ENCODE data around the gene CARD10. TPM values are rescaled to one million over a fixed set of nuclear protein-coding genes. Genes with fewer than 3 reads are reported as not detected.
"Not testable (repeated sequence)": the region's sequence is repeated elsewhere in the genome, so short reads cannot be mapped to it uniquely, and the experiment has no call there.

CARD10 gene
- total RNA-seq, 1 donor from 2014 or later: not detected

GRCh38 chr22:37529652-37530345 is 10.6 kb upstream of the CARD10 start:
- Mint-ChIP-seq H3K4me3 (ENCODE audit: low read depth) (no peak overlapping the region), H3K27me3 (ENCODE audit: low read depth) (peaks cover 2% of the 10 kb centered on the region), H3K9me3 (no peaks in the 10 kb centered on the region), H3K36me3 (ENCODE audit: low read depth) (no peaks in the 10 kb centered on the region), H3K27ac (no peak overlapping the region), H3K4me1 (ENCODE audit: low read depth) (peaks cover 26% of the 10 kb centered on the region)
- intact Hi-C loops (cut with micrococcal nuclease): no loop called here
- no peak for DNase-seq (ENCODE audit: low spot score)

DNA sequence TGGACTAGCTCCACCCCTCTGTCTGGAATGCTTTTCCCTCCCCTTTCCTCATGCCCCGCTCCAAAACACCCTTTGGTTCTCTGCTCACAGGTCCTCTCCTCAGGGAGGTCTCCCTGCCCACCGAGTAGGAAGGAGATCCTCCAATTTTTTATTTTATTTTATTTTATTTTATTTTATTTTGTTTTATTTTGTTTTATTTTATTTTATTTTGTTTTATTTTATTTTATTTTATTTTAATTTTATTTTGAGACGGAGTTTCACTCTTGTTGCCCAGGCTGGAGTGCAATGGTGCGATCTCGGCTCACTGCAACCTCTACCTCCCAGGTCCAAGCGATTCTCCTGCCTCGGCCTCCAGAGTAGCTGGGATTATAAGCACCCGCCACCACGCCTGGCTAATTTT is 8.7 kb upstream of the CARD10 start:
- H3K9me3 Mint-ChIP-seq; H3K4me3 Mint-ChIP-seq (ENCODE audit: low read depth); H3K27ac Mint-ChIP-seq; H3K27me3 Mint-ChIP-seq (ENCODE audit: low read depth); intact Hi-C loops (cut with micrococcal nuclease); DNase-seq (ENCODE audit: low spot score); H3K36me3 Mint-ChIP-seq (ENCODE audit: low read depth): not testable (repeated sequence)
- peaks cover 11% of the 10 kb centered on the region for H3K4me1 Mint-ChIP-seq (ENCODE audit: low read depth)

- Mint-ChIP-seq H3K4me1 (ENCODE audit: low read depth) (peaks cover 11% of the 10 kb centered on the region), H3K27me3 (ENCODE audit: low read depth) (peaks cover 17% of the 10 kb centered on the region)
- H3K9me3 Mint-ChIP-seq; H3K27ac Mint-ChIP-seq; DNase-seq (ENCODE audit: low spot score); H3K4me3 Mint-ChIP-seq (ENCODE audit: low read depth); intact Hi-C loops (cut with micrococcal nuclease); H3K36me3 Mint-ChIP-seq (ENCODE audit: low read depth): not testable (repeated sequence)
Observed at GRCh38 chr22:37527081-37527752, 8.0 kb upstream of the CARD10 start.

DNA sequence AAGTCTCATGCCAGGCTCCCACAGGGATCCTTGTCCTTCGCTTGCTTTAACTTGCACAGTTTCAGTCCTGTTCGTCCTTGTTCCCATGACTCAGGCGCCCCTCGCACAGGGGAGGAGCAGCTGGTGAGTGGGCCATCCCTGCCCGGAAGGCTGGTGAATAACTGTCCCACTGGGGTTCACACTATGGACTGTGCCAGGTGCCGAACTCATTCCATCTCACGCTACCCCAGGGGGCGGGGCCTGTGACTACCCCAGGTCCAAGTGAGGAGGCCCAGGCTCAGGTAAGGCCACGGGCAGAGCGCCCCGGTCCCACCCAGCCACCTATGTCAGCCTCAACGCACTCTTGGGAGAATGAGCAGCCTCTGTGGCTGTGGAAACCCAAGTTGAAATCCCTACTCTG is 7.2 kb upstream of the CARD10 start:
- intact Hi-C loops (cut with micrococcal nuclease): no loop called here
- Mint-ChIP-seq H3K9me3 (no peaks in the 10 kb centered on the region), H3K36me3 (ENCODE audit: low read depth) (no peaks in the 10 kb centered on the region), H3K4me3 (ENCODE audit: low read depth) (no peak overlapping the region), H3K27ac (no peak overlapping the region), H3K27me3 (ENCODE audit: low read depth) (peaks cover 23% of the 10 kb centered on the region), H3K4me1 (ENCODE audit: low read depth) (peaks cover 11% of the 10 kb centered on the region)
- DNase-seq (ENCODE audit: low spot score): no peak

- Mint-ChIP-seq H3K36me3 (ENCODE audit: low read depth) (no peaks in the 10 kb centered on the region), H3K9me3 (no peaks in the 10 kb centered on the region), H3K4me3 (ENCODE audit: low read depth) (no peak overlapping the region), H3K4me1 (ENCODE audit: low read depth) (peaks cover 11% of the 10 kb centered on the region), H3K27me3 (ENCODE audit: low read depth) (peaks cover 27% of the 10 kb centered on the region), H3K27ac (no peak overlapping the region)
- no peak for DNase-seq (ENCODE audit: low spot score)
- intact Hi-C loops (cut with micrococcal nuclease): no loop called here
Observed at GRCh38 chr22:37525746-37526350, 6.6 kb upstream of the CARD10 start.

- Mint-ChIP-seq H3K27me3 (ENCODE audit: low read depth) (peaks cover 31% of the 10 kb centered on the region), H3K4me3 (ENCODE audit: low read depth) (no peak overlapping the region), H3K36me3 (ENCODE audit: low read depth) (no peaks in the 10 kb centered on the region), H3K27ac (no peak overlapping the region), H3K9me3 (no peaks in the 10 kb centered on the region), H3K4me1 (ENCODE audit: low read depth) (peaks cover 11% of the 10 kb centered on the region)
- DNase-seq (ENCODE audit: low spot score): no peak
- intact Hi-C loops (cut with micrococcal nuclease): no loop called here
Observed at GRCh38 chr22:37525073-37525745, 6.0 kb upstream of the CARD10 start.

- Mint-ChIP-seq H3K4me1 (ENCODE audit: low read depth) (peaks cover 9% of the 10 kb centered on the region), H3K9me3 (no peaks in the 10 kb centered on the region), H3K4me3 (ENCODE audit: low read depth) (no peak overlapping the region), H3K36me3 (ENCODE audit: low read depth) (no peaks in the 10 kb centered on the region), H3K27me3 (ENCODE audit: low read depth) (peaks cover 44% of the 10 kb centered on the region), H3K27ac (no peak overlapping the region)
- intact Hi-C loops (cut with micrococcal nuclease): no loop called here
- no peak for DNase-seq (ENCODE audit: low spot score)
Observed at GRCh38 chr22:37522482-37522881, 3.3 kb upstream of the CARD10 start.

GRCh38 chr22:37521236-37521739 is 2.1 kb upstream of the CARD10 start:
- peaks cover 9% of the 10 kb centered on the region for H3K4me1 Mint-ChIP-seq (ENCODE audit: low read depth)
- H3K36me3 Mint-ChIP-seq (ENCODE audit: low read depth): no peaks in the 10 kb centered on the region
- H3K27ac Mint-ChIP-seq: no peak overlapping the region
- peaks cover 49% of the 10 kb centered on the region for H3K27me3 Mint-ChIP-seq (ENCODE audit: low read depth)
- H3K9me3 Mint-ChIP-seq: no peaks in the 10 kb centered on the region
- DNase-seq (ENCODE audit: low spot score): no peak
- intact Hi-C loops (cut with micrococcal nuclease): no loop called here
- no peak overlapping the region for H3K4me3 Mint-ChIP-seq (ENCODE audit: low read depth)

- H3K27ac Mint-ChIP-seq: no peak overlapping the region
- H3K4me3 Mint-ChIP-seq (ENCODE audit: low read depth): peak overlapping the region; percentile 30
- intact Hi-C loops (cut with micrococcal nuclease): no loop called here
- no peaks in the 10 kb centered on the region for H3K36me3 Mint-ChIP-seq (ENCODE audit: low read depth)
- H3K9me3 Mint-ChIP-seq: no peaks in the 10 kb centered on the region
- peaks cover 54% of the 10 kb centered on the region for H3K27me3 Mint-ChIP-seq (ENCODE audit: low read depth)
- peaks cover 6% of the 10 kb centered on the region for H3K4me1 Mint-ChIP-seq (ENCODE audit: low read depth)
- no peak for DNase-seq (ENCODE audit: low spot score)
Observed at GRCh38 chr22:37520776-37521191, 1.6 kb upstream of the CARD10 start.

- Mint-ChIP-seq H3K9me3 (no peaks in the 10 kb centered on the region), H3K4me3 (ENCODE audit: low read depth) (peak overlapping the region; percentile 53), H3K36me3 (ENCODE audit: low read depth) (no peaks in the 10 kb centered on the region), H3K27me3 (ENCODE audit: low read depth) (peaks cover 58% of the 10 kb centered on the region), H3K4me1 (ENCODE audit: low read depth) (peaks cover 4% of the 10 kb centered on the region), H3K27ac (no peak overlapping the region)
- intact Hi-C loops (cut with micrococcal nuclease): loop anchor here (1.0 kb wide), 1 partner anchor 15 kb away; no protein-coding TSS in a partner anchor
- DNase-seq (ENCODE audit: low spot score): no peak
Observed at GRCh38 chr22:37518509-37519267, 527 bp downstream of the CARD10 start.

- H3K27me3 Mint-ChIP-seq (ENCODE audit: low read depth): peaks cover 54% of the 10 kb centered on the region
- H3K4me3 Mint-ChIP-seq (ENCODE audit: low read depth): peak overlapping the region; percentile 53
- intact Hi-C loops (cut with micrococcal nuclease): loop anchor here (1.0 kb wide), 1 partner anchor 15 kb away; no protein-coding TSS in a partner anchor
- no peaks in the 10 kb centered on the region for H3K9me3 Mint-ChIP-seq
- H3K4me1 Mint-ChIP-seq (ENCODE audit: low read depth): peaks cover 4% of the 10 kb centered on the region
- H3K27ac Mint-ChIP-seq: no peak overlapping the region
- DNase-seq (ENCODE audit: low spot score): no peak
- H3K36me3 Mint-ChIP-seq (ENCODE audit: low read depth): no peaks in the 10 kb centered on the region
Observed at GRCh38 chr22:37517826-37518450, 1.3 kb downstream of the CARD10 start.

- DNase-seq (ENCODE audit: low spot score): no peak
- Mint-ChIP-seq H3K9me3 (no peaks in the 10 kb centered on the region), H3K4me1 (ENCODE audit: low read depth) (peaks cover 4% of the 10 kb centered on the region), H3K27ac (no peak overlapping the region), H3K4me3 (ENCODE audit: low read depth) (no peak overlapping the region), H3K27me3 (ENCODE audit: low read depth) (peaks cover 43% of the 10 kb centered on the region), H3K36me3 (ENCODE audit: low read depth) (no peaks in the 10 kb centered on the region)
- intact Hi-C loops (cut with micrococcal nuclease): no loop called here
Observed at GRCh38 chr22:37516456-37516855, 2.8 kb downstream of the CARD10 start.
